ENCODE data around the gene UGDH.
"Not testable (repeated sequence)": the region's sequence is repeated elsewhere in the genome, so short reads cannot be mapped to it uniquely, and the experiment has no call there.

Gene UGDH

DNA sequence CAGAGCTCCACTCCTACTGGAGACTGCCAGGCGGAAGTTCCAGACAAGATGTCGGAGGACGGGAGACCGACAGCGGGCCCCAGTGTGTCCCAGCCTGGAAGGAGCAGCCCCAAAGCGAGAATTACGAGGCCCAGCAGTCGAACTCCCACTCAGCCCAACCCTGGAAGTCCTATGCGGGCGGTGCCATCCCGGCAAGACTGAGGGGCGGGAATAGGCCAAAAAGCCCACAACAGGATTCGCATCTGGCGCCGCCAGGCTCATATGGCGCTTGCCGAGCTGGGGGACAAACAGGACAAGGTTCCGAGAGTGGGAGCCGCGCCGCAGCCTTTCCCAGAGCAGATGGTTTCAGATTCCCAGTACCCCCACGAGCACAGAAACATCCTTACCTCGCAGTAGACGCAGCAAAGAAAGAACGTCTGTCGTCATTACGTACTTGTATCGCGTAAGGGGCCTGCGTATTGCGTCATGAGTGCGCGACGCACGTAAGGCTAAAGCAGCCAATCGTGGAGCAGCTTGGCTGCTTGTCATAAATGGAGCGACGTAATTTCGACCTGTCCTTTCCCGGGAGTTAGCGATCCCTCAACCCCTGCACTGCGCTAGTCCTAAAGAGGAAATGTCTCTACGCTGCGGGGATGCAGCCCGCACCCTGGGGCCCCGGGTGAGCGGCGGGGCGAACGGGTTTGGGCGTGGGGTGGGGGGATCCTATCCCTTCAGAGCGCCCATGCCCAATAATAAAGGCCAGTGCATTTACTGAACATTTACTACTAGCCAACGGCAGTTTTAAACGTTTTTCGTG is 68.5 kb downstream of the UGDH start, which contains the start of the genes LIAS and RPL9:
TSS of gene LIAS (plus strand) at position 552 of the 796 bp plus-strand sequence. CDS start at position 614, 62 bp downstream.
TSS of gene RPL9 (minus strand) at position 418 of the 796 bp plus-strand sequence. CDS start 483 bp downstream, outside the sequence.
- H3K4me3 ChIP-seq (ENCODE audit: low read depth, low read length, poor library complexity, severe bottlenecking), result peak within 1 kb of the TSS; percentile 90
- no peaks in the 10 kb centered on the region for H3K9me2 ChIP-seq (ENCODE audit: low read depth, low read length)
- H3K36me3 ChIP-seq (ENCODE audit: insufficient read depth, low read length), result peaks cover 66% of the 10 kb centered on the region
- H3K9ac ChIP-seq (ENCODE audit: low read length), result peak within 1 kb of the TSS; percentile 92
- no peaks in the 10 kb centered on the region for H3K9me3 ChIP-seq (ENCODE audit: low read length)
- H3K79me2 ChIP-seq (ENCODE audit: insufficient read depth, low read length), result peaks cover 22% of the 10 kb centered on the region
- peaks cover 7% of the 10 kb centered on the region; the same call in 1 of the 2 replicates for H4K20me1 ChIP-seq (ENCODE audit: insufficient read depth, low read length)
- peak within 1 kb of the TSS; percentile 98 for H3K4me2 ChIP-seq (ENCODE audit: low read length)
- H2AFZ ChIP-seq (ENCODE audit: low read length), result no peak within 1 kb of the TSS
- peak within 1 kb of the TSS; percentile 81 for H3K27ac ChIP-seq (ENCODE audit: low read depth, low read length, poor library complexity, severe bottlenecking)
- TF ChIP-seq EZH2 (IDR thresholded peaks at IDR 0.05; ENCODE audit: borderline replicate concordance, low read length), result no peak
- TF ChIP-seq, protein P1, sequence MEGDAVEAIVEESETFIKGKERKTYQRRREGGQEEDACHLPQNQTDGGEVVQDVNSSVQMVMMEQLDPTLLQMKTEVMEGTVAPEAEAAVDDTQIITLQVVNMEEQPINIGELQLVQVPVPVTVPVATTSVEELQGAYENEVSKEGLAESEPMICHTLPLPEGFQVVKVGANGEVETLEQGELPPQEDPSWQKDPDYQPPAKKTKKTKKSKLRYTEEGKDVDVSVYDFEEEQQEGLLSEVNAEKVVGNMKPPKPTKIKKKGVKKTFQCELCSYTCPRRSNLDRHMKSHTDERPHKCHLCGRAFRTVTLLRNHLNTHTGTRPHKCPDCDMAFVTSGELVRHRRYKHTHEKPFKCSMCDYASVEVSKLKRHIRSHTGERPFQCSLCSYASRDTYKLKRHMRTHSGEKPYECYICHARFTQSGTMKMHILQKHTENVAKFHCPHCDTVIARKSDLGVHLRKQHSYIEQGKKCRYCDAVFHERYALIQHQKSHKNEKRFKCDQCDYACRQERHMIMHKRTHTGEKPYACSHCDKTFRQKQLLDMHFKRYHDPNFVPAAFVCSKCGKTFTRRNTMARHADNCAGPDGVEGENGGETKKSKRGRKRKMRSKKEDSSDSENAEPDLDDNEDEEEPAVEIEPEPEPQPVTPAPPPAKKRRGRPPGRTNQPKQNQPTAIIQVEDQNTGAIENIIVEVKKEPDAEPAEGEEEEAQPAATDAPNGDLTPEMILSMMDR (IDR thresholded peaks at IDR 0.05; ENCODE audit: low read length), result no peak
- no peaks in the 10 kb centered on the region for H3K27me3 ChIP-seq (ENCODE audit: insufficient read depth, low read length)
- 0 out of 2 replicates have a peak, but pooled peaks cover 3% of the 10 kb centered on the region for H3F3A ChIP-seq (ENCODE audit: insufficient read depth, low read length)
- H3K4me1 ChIP-seq (ENCODE audit: insufficient read depth, low read length, severe bottlenecking), result peaks cover 30% of the 10 kb centered on the region

DNA sequence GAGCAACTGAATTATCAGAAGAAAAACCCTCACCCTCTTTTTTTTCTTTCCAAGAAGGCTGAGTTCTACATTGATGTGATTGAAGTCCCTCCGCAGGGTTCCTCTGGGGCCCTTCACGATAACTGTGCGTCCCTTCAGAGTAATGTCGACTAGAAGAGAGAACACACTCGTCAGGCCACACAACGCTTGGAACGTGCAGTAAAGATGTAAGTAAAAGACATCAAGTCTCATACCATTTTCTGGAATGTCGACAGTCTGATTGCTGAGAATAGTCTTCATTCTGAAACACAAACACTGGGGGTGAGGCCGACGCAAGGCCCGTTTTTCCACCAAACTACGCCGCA is 69.1 kb downstream of the UGDH start:
- H3K36me3 ChIP-seq (ENCODE audit: insufficient read depth, low read length), result peaks cover 67% of the 10 kb centered on the region
- not testable (repeated sequence) for H3K27me3 ChIP-seq (ENCODE audit: insufficient read depth, low read length); H3K9me2 ChIP-seq (ENCODE audit: low read depth, low read length); H2AFZ ChIP-seq (ENCODE audit: low read length); H3F3A ChIP-seq (ENCODE audit: insufficient read depth, low read length); H3K9me3 ChIP-seq (ENCODE audit: low read length); H4K20me1 ChIP-seq (ENCODE audit: insufficient read depth, low read length)
- H3K9ac ChIP-seq (ENCODE audit: low read length), result peak overlapping the region; percentile 92
- H3K79me2 ChIP-seq (ENCODE audit: insufficient read depth, low read length), result peaks cover 22% of the 10 kb centered on the region
- H3K4me2 ChIP-seq (ENCODE audit: low read length), result peak overlapping the region; percentile 98
- peak overlapping the region; percentile 81 for H3K27ac ChIP-seq (ENCODE audit: low read depth, low read length, poor library complexity, severe bottlenecking)
- H3K4me3 ChIP-seq (ENCODE audit: low read depth, low read length, poor library complexity, severe bottlenecking), result peak overlapping the region; percentile 90
- H3K4me1 ChIP-seq (ENCODE audit: insufficient read depth, low read length, severe bottlenecking), result peaks cover 30% of the 10 kb centered on the region

DNA sequence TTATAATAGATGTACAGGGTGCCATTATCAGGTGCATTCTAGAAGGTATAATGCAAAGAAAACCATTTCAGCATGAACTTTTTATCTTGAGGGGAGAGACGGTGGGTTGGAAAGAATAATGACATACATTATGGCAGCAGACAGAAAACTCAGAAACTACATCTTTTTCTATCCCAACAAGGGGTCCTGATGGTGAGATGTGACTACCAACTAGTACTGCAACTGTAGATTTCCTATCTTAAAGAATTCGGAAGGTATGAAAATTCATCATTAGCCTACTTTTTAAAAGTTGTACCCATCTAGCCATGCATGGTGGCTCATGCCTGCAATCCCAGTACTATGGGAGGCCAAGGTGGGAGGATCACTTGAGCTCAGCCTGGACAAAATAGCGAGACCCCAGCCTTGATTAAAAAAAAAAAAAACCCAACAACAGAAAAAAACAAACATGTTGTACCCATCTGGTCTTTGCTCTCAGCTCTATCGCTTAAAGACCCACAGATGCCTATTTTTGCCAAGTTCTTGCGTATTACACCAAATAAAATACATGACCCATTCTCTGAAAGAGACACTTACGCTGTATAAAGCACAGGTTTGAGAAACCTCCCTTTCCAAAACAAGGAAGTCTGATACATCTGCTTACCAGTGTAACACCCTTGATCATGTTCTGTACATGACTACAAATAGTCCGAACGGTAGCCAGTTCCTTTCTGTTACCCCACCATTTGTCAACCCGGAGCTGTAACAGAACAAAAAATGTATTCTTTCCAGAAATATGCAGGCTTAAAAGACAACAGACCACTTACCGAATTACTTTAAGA is 70.1 kb downstream of the UGDH start:
- peak overlapping the region; percentile 98 for H3K4me2 ChIP-seq (ENCODE audit: low read length)
- H3K9me2 ChIP-seq (ENCODE audit: low read depth, low read length), result no peaks in the 10 kb centered on the region
- no peaks in the 10 kb centered on the region for H3K27me3 ChIP-seq (ENCODE audit: insufficient read depth, low read length)
- peaks cover 8% of the 10 kb centered on the region; the same call in 1 of the 2 replicates for H3F3A ChIP-seq (ENCODE audit: insufficient read depth, low read length)
- peak overlapping the region; percentile 92 for H3K9ac ChIP-seq (ENCODE audit: low read length)
- peaks cover 7% of the 10 kb centered on the region; the same call in 1 of the 2 replicates for H4K20me1 ChIP-seq (ENCODE audit: insufficient read depth, low read length)
- H3K4me3 ChIP-seq (ENCODE audit: low read depth, low read length, poor library complexity, severe bottlenecking), result peak overlapping the region; percentile 90
- peaks cover 70% of the 10 kb centered on the region for H3K36me3 ChIP-seq (ENCODE audit: insufficient read depth, low read length)
- H3K79me2 ChIP-seq (ENCODE audit: insufficient read depth, low read length), result peaks cover 22% of the 10 kb centered on the region
- H3K27ac ChIP-seq (ENCODE audit: low read depth, low read length, poor library complexity, severe bottlenecking), result no peak overlapping the region
- no peaks in the 10 kb centered on the region for H3K9me3 ChIP-seq (ENCODE audit: low read length)
- H3K4me1 ChIP-seq (ENCODE audit: insufficient read depth, low read length, severe bottlenecking), result peaks cover 30% of the 10 kb centered on the region
- TF ChIP-seq, protein P1 (IDR thresholded peaks at IDR 0.05; ENCODE audit: low read length), result no peak
- no peak for TF ChIP-seq EZH2 (IDR thresholded peaks at IDR 0.05; ENCODE audit: borderline replicate concordance, low read length)
- H2AFZ ChIP-seq (ENCODE audit: low read length), result no peak overlapping the region

All from OCI-LY1 (cell line).